Ovary (tissue), 3 donors: ENCODE data around the gene AQP1.

Experiments used
- CTCF ChIP-seq, 3 donors: fragments of 450-650 bp in 2 of 3; fragments of 200-600 bp in 1 of 3; IDR thresholded peaks; one replicate each; pipeline versions ENCODE4 v1.5.1 to v1.8.0; 2016 to 2022; ENCODE audit warnings: antibody characterized with exemption in 3 of 3, mild to moderate bottlenecking in 1 of 3
- EP300 ChIP-seq: sonication (generic); formaldehyde crosslinking; IDR thresholded peaks from one replicate; pipeline ENCODE4 v1.6.1; 2017; ENCODE audit warnings: antibody characterized with exemption
- donor health status: DM: no; HTN: no; CAD: no.

GRCh38 chr7:30896783-30897637, 14.6 kb upstream of the AQP1 start:
- TF ChIP-seq CTCF (IDR thresholded peaks at IDR 0.05) (no peak), EP300 (no peak)
